ENCODE results near the gene ATP1B2.

ATP1B2 gene

GRCh38 chr17:7654832-7655540, 4.3 kb downstream of the ATP1B2 start:
- Histone ChIP-seq H3K27ac (ENCODE audit: low read length) (no peak overlapping the region), H2AFZ (ENCODE audit: low read depth, low read length) (no peak overlapping the region), H3K27me3 (ENCODE audit: insufficient read depth, low read length, poor library complexity) (peaks cover 17% of the 10 kb centered on the region), H3K9me3 (ENCODE audit: insufficient read depth, low read length, severe bottlenecking) (no peaks in the 10 kb centered on the region), H3K4me3 (ENCODE audit: low read depth in 1 of 2, low read length in 2 of 2) (no peak overlapping the region), H3K4me1 (ENCODE audit: insufficient read depth, low read length) (peaks cover 10% of the 10 kb centered on the region), H4K20me1 (ENCODE audit: insufficient read depth, low read length) (no peaks in the 10 kb centered on the region), H3K4me2 (ENCODE audit: insufficient read depth, low read length) (no peak overlapping the region), H3K9ac (ENCODE audit: low read depth, low read length) (no peak overlapping the region), H3K36me3 (ENCODE audit: insufficient read depth, low read length) (no peaks in the 10 kb centered on the region), H3K79me2 (ENCODE audit: insufficient read depth, low read length) (no peaks in the 10 kb centered on the region)
- no peak for ATAC-seq (ENCODE audit: insufficient read depth, low read depth)
- DNase-seq = no peak
- TF ChIP-seq CTCF (IDR thresholded peaks at IDR 0.05; ENCODE audit: borderline replicate concordance, extremely low read depth, low read length, poor library complexity, severe bottlenecking) = no peak
- TF ChIP-seq EZH2 (IDR thresholded peaks at IDR 0.05; ENCODE audit: borderline replicate concordance, low read depth, low read length, severe bottlenecking) = no peak

DNA sequence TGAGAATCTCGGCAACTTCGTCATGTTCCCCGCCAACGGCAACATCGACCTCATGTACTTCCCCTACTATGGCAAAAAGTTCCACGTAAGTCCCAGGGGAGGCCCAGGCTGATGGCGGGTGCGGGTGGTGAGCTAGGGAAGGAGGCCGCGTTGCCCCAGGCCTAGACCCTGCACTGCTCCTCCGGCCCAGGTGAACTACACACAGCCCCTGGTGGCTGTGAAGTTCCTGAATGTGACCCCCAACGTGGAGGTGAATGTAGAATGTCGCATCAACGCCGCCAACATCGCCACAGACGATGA, 4.8 kb downstream of the ATP1B2 start:
- H3K4me1 ChIP-seq (ENCODE audit: insufficient read depth, low read length) = peaks cover 8% of the 10 kb centered on the region
- DNase-seq = no peak
- ATAC-seq (ENCODE audit: insufficient read depth, low read depth) = no peak
- TF ChIP-seq CTCF (IDR thresholded peaks at IDR 0.05; ENCODE audit: borderline replicate concordance, extremely low read depth, low read length, poor library complexity, severe bottlenecking) = no peak
- TF ChIP-seq EZH2 (IDR thresholded peaks at IDR 0.05; ENCODE audit: borderline replicate concordance, low read depth, low read length, severe bottlenecking) = no peak
- H3K27me3 ChIP-seq (ENCODE audit: insufficient read depth, low read length, poor library complexity) = peaks cover 14% of the 10 kb centered on the region
- H3K9ac ChIP-seq (ENCODE audit: low read depth, low read length) = no peak overlapping the region
- H3K36me3 ChIP-seq (ENCODE audit: insufficient read depth, low read length) = no peaks in the 10 kb centered on the region
- H3K4me3 ChIP-seq (ENCODE audit: low read depth in 1 of 2, low read length in 2 of 2) = no peak overlapping the region
- no peak overlapping the region for H3K27ac ChIP-seq (ENCODE audit: low read length)
- no peaks in the 10 kb centered on the region for H3K79me2 ChIP-seq (ENCODE audit: insufficient read depth, low read length)
- H2AFZ ChIP-seq (ENCODE audit: low read depth, low read length) = no peak overlapping the region
- no peak overlapping the region for H3K4me2 ChIP-seq (ENCODE audit: insufficient read depth, low read length)
- H4K20me1 ChIP-seq (ENCODE audit: insufficient read depth, low read length) = no peaks in the 10 kb centered on the region
- no peaks in the 10 kb centered on the region for H3K9me3 ChIP-seq (ENCODE audit: insufficient read depth, low read length, severe bottlenecking)

DNA sequence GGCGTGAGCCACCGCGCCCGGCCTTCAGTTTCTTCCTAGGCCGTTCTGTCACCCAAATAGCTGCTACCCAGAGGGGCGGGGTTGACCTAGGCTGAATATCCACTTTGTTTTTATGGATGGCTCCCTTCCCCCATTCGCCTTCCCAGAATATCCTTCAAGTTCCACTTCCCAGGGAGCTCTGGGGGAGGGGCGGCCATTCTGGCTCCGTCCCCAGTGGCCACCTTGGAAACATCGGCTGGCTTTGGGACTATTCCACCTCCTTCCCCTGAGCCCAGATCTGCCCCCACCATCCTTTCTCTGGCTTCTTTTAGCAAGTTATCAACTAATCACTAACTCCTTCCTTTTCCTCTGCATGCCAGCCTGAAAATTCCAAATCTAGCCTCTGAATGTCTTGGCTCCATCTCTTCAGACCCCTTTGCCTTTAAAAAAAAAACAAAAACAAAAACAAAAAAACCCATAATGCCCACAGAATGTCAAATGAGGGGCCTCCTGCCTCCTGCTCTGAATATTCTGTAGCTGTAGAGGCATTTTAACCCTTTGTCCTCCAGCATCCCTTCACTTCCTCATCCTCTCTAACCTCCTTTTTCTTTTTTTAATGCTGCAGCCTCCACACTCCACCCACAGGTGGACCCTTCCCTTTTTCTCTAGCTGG, 6.4 kb downstream of the ATP1B2 start:
- Histone ChIP-seq H3K9me3 (ENCODE audit: insufficient read depth, low read length, severe bottlenecking) (no peaks in the 10 kb centered on the region), H3K27me3 (ENCODE audit: insufficient read depth, low read length, poor library complexity) (peaks cover 13% of the 10 kb centered on the region), H3K4me1 (ENCODE audit: insufficient read depth, low read length) (no peaks in the 10 kb centered on the region), H3K4me2 (ENCODE audit: insufficient read depth, low read length) (no peak overlapping the region), H3K36me3 (ENCODE audit: insufficient read depth, low read length) (no peaks in the 10 kb centered on the region), H4K20me1 (ENCODE audit: insufficient read depth, low read length) (no peaks in the 10 kb centered on the region), H2AFZ (ENCODE audit: low read depth, low read length) (no peak overlapping the region), H3K9ac (ENCODE audit: low read depth, low read length) (no peak overlapping the region), H3K27ac (ENCODE audit: low read length) (no peak overlapping the region), H3K4me3 (ENCODE audit: low read depth in 1 of 2, low read length in 2 of 2) (no peak overlapping the region), H3K79me2 (ENCODE audit: insufficient read depth, low read length) (no peaks in the 10 kb centered on the region)
- TF ChIP-seq CTCF (IDR thresholded peaks at IDR 0.05; ENCODE audit: borderline replicate concordance, extremely low read depth, low read length, poor library complexity, severe bottlenecking) (no peak), EZH2 (IDR thresholded peaks at IDR 0.05; ENCODE audit: borderline replicate concordance, low read depth, low read length, severe bottlenecking) (no peak)
- ATAC-seq (ENCODE audit: insufficient read depth, low read depth) (no peak), DNase-seq (no peak)
